Measurements from ENCODE around the gene PTPRT.

Gene PTPRT

DNA sequence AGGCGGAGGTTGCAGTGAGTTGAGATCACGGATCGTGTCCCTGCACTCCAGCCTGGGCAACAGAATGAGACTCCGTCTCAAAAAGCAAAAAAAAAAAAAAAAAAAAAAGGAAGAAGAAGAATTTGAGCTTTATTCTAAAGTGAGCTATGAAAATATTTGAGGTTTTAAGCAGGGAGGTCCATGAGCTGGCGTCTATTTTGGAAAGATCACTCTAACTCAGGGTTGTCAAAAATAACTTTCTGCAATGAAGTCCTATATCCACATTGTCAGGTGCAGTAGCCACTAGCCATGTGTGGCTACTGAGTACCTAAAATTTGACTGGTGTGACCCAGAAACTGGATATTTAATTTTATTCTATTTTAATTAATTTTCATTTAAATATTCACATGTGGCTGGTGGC, 217.1 kb downstream of the PTPRT start:
- TF ChIP-seq ZNF274 (IDR thresholded peaks at IDR 0.05; ENCODE audit: low read depth, low read length) = no peak
- no peak overlapping the region for H3K4me3 ChIP-seq (ENCODE audit: low read length)

DNA sequence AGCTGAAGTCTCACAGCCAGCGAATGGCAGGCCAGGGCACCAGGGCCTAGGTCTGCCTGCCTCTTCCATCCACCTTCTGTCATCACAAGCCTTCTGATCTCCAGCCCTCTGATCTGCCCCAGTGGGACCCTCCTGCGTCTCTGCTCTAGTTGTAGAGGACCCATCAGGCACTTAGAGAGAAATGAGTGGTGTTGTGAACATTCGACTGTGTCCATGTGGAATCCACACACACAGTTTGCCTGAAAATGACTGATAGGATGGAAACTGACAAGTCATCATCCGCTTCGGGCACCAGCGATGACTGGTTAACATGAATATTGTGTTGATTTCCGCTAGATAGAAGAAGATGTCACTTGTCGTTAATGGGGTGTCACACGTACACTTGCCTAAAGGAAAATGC, 221.0 kb downstream of the PTPRT start:
- no peak overlapping the region for H3K4me3 ChIP-seq (ENCODE audit: low read length)
- no peak for TF ChIP-seq ZNF274 (IDR thresholded peaks at IDR 0.05; ENCODE audit: low read depth, low read length)

DNA sequence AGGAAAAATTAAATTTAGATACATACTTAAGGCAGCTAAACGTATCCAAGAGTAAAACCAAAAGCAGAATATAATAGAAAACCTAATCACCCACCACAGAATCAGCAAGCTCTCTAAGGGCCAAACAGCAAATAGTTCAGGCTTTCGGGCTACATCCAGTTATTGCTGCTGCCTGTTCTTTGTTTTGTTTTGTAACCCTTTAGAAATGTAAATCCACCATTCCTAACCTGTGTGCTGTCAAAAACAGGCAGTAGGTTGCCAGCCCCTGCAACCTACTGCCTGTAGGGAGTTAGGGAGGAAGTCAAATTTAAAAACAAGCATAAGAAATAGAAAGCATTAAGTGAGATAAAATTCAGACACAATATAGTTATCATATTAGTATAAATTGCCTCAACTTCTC, 225.9 kb downstream of the PTPRT start:
- H3K4me3 ChIP-seq (ENCODE audit: low read length) = no peak overlapping the region
- TF ChIP-seq ZNF274 (IDR thresholded peaks at IDR 0.05; ENCODE audit: low read depth, low read length) = no peak

DNA sequence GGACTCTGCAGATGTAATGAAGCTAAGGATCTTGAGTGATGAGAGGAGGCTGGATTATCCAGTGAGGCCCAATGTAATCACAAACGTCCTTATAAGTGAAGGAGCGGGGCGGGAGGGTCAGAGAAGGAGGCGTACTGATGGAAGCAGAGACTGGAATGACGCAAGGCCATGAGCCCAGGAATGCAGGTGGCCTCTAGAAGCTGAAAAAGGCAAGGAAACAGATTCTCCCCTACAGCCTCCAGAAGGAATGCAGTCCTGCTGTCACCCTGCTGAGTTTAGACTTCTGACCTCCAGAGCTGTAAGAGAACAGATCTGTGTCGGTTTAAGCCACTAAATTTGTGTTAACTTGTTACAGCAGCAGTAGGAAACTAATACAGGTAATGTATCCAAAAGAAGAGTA, 227.9 kb downstream of the PTPRT start:
- TF ChIP-seq ZNF274 (IDR thresholded peaks at IDR 0.05; ENCODE audit: low read depth, low read length) = no peak
- no peak overlapping the region for H3K4me3 ChIP-seq (ENCODE audit: low read length)

DNA sequence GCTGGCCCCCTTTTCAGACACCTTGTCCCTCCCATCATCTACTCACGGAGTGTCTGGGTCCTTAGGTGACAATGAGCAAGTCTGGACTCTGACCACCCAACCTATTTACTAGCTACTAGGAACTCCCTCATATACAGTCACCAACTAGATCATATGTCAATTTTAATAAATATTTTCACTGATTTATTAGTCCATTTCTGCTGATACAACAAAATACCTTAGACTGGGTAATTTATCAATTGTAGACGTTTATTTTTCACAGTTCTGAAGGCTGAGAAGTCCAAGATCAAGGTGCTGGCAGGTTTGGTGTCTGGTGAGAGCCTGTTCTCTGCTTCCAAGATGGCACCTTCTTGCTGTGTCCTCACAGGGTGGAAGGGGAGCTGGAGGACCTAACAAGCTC, 229.7 kb downstream of the PTPRT start:
- TF ChIP-seq ZNF274 (IDR thresholded peaks at IDR 0.05; ENCODE audit: low read depth, low read length) = no peak
- H3K4me3 ChIP-seq (ENCODE audit: low read length) = no peak overlapping the region

DNA sequence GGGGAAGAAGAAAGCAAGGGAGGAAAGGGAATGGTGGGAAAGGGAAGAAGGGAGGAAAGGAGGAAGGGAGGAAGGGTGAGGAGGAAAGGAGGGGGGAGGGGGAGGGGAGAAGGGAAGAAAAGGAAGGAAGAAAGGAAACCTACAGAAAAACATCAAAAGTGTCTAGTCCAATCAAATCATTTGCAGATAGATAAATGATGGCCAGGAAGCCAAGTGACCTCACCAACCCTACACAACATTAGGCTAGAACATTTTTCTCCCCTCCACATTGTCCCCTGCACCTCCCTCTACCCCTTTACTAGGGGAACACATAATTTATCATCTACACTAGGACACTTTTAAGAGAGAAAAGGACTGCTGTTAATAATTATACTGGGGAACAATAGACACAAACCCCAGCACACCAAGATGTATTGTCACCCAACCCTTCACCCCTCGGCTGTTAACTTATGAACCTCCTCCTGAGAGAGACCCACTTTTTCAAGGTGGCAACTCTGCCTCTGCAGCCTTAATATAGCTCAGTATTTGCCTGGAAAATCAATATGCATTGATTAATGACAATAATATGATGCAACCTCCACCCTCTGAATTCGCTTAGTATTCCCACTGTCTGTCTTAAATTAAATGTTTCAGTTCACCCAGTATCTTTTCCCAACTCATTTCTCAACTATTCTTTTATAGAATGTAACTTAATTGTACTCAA, 231.2 kb downstream of the PTPRT start:
- no peak overlapping the region for H3K4me3 ChIP-seq (ENCODE audit: low read length)

DNA sequence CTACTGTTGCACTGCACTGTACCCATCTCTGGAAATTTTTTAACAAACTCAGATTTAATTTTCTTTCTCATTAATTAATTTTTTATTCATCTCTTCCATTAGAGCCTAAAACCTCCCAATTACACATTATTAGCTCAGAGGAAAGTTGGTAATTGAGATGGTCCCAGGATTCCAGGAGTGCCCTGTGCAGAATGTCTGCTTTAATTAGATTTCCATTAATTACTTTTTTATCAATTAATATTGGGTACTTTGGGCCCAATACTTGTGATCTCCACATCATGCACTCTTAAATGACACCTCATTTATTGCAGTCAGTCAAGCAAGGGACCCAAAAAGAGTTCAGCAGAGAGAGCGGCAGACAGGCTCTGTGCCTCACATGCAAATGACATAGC, 232.0 kb downstream of the PTPRT start:
- no peak for TF ChIP-seq ZNF274 (IDR thresholded peaks at IDR 0.05; ENCODE audit: low read depth, low read length)
- H3K4me3 ChIP-seq (ENCODE audit: low read length) = no peak overlapping the region

More for the DNA sequence above, 231.2 kb downstream of the PTPRT start:
- no peak for TF ChIP-seq ZNF274 (IDR thresholded peaks at IDR 0.05; ENCODE audit: low read depth, low read length)

DNA sequence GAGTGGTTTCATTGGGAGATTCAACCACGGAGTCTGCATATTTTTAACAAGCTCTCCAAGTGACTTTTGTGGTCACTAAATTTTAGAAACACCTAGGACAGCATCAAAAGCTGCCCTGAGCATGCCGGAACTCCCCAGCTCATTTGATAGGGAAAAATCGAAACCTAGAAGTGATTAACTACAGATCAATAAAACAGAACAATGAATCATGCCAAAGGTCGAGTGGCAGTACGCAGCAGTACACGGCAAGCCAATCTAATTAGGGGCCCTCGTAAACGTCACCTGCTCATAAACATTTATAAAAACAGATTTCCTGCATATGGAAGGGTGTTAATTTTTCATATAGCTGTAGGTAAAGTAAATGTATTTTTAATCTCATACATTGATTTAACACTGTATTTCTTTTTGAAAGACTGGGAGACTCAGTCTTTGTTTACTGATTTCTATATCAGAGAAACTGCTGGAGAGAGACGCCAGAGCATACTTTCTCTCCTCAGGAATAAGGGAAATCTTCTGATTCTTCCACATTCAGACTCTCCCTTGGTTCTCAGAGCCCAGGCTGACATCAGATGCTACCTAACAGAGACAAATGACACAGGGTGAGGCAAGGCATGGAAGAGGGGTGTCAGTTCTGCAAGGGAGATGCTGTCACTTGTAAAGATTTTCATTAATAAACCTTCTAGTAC, 232.5 kb downstream of the PTPRT start:
- no peak for TF ChIP-seq ZNF274 (IDR thresholded peaks at IDR 0.05; ENCODE audit: low read depth, low read length)
- no peak overlapping the region for H3K4me3 ChIP-seq (ENCODE audit: low read length)

DNA sequence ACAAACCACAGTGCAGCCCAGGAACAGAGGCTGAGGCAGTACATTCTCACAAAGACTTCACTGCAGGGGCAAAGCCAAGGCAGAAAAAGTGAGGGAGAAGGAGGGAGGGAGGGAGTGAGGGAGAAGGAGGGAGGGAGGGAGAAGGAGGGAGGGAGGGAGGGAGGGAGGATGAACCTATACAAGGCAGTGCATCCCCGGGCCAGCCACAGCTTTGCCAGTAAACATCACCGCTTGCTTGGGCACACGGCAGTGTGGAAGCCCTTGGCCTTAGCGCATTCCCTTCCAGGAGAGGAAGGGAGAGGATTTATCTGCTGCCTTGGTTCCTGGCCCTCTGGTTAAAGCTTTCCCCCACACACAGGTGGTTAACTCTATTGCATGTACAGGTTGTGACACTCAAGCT, 234.0 kb downstream of the PTPRT start:
- no peak overlapping the region for H3K4me3 ChIP-seq (ENCODE audit: low read length)
- no peak for TF ChIP-seq ZNF274 (IDR thresholded peaks at IDR 0.05; ENCODE audit: low read depth, low read length)

DNA sequence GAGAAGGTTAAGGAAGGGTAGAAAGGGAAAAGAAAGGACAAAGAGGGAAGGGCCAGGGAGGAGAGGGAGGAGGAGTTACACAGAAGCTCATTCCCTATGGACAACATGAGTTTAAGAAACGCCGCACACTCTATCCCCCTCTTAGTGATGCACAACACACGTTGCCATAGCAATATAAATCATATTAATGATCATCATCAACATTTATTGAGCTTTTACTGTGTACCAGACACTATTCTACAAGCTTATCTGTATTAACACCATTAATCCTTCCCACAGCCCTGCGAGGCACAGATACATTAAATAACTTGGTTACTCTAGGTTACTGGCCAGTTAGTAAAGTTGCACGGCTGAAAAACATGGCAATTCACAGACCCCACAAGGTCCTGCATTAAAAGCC, 234.8 kb downstream of the PTPRT start:
- H3K4me3 ChIP-seq (ENCODE audit: low read length) = no peak overlapping the region
- no peak for TF ChIP-seq ZNF274 (IDR thresholded peaks at IDR 0.05; ENCODE audit: low read depth, low read length)

DNA sequence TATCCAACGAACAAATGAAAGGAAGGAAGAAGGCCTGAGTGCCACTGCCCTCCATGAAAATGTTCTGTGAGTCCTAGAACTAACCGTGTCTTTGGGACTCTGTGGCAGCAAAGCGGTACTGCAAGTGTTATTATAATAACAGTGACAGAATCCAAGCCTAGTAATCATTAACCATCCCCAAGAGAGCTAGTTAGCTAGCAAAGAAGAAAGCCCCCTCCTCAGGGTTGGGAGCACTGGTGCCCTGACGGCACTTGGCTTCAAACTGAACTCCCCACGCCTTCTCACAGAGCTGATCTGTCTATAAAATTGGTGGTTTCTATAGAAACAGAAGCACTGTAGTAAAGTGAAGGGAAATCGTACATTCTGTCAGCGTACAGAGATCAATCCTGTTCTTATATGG, 239.8 kb downstream of the PTPRT start:
- no peak overlapping the region for H3K4me3 ChIP-seq (ENCODE audit: low read length)
- no peak for TF ChIP-seq ZNF274 (IDR thresholded peaks at IDR 0.05; ENCODE audit: low read depth, low read length)

DNA sequence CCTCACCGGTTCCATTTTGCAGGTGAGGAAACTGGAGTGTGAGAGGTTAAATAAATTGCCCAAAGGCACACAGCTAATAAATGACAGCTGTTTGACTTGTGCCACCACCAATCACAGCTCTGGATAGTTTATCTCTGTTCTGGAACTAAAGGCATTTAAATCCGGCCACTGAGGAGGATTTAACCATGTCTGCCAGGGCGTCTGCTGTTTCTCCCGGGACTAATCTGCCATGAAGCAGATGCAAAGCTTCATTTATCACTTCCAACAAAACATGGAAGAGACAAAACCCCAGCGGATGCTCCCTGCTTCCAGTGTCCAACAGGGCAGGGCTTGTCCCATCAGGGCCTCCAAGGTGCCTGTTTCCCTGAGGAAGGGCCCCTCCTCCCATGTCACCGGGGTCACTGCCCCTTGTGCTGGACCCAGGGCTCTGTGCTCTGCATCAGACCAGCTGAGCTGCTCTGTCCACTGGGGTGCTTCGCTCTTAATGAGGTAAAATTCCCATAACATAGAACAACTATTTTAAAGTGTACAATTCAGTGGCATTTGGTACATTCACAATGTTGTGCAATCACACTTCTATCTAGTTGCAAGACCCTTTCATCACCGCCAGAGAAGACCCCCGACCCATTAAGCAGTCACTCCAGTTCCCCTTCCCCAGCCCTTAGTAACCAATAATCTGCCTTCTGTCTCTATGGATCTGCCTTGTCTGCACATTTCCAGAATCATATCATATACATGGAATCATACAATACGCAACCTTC, 244.3 kb downstream of the PTPRT start:
- no peak overlapping the region for H3K4me3 ChIP-seq (ENCODE audit: low read length)
- TF ChIP-seq ZNF274 (IDR thresholded peaks at IDR 0.05; ENCODE audit: low read depth, low read length) = no peak

DNA sequence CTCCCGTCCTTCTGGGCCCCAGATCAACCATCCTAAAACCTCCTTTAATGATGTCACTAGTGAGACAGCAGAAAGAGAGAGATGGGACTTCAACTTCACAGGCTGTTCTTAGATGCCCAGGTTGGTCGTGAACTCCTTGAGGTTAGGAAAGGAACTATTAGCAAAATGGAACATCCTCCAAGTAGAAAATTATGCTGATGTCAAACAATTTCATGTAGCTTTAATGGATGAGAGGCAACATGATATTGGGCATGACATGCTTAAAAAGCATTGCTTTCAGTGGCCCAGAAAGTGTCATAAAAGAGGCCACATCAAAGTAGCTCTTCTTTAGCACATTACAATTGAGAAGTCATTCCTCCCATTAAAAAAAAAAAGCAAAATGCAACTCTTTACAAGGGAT, 248.1 kb downstream of the PTPRT start:
- H3K4me3 ChIP-seq (ENCODE audit: low read length) = no peak overlapping the region
- no peak for TF ChIP-seq ZNF274 (IDR thresholded peaks at IDR 0.05; ENCODE audit: low read depth, low read length)

DNA sequence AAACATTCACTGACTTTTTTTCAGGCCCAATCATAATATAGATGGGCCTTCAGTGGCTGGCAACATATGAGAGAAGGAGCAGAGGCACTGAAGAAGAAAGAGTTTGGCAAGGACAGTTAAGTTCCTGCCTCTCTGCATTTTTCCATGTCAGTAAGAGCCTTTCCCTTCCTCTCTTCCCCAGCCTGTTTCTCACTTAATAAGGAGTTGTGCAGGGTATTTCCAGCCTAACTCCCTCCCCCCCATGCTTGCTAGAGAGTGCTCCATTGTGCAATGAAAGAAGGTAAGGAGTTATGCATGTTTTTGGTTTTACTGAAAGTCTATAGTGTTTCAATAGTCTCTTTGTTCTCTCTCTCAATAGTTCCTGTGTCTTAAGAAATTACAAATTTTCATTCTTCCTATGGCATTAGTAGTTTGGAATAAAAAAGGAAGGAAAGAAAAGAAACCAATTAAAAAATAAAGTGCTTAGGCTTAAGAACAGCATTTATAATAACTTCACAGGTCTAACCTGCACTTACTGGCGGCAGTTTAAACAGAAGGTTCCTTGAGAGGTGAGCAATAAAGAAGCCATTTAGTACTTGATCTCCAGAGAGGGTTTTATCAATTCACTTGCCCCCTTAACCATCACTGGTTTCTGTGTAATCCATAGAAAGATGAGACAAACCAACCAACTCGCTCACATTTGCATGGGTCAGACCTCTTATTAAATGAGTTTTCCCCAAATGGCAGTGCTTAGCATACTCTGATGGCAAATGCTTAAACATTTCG, 251.1 kb downstream of the PTPRT start:
- TF ChIP-seq ZNF274 (IDR thresholded peaks at IDR 0.05; ENCODE audit: low read depth, low read length) = no peak
- no peak overlapping the region for H3K4me3 ChIP-seq (ENCODE audit: low read length)
